DND-41 (cell line): ENCODE results near the gene ACO2.
"Not testable (repeated sequence)": the region's sequence is repeated elsewhere in the genome, so short reads cannot be mapped to it uniquely, and the experiment has no call there.

ENCODE experiments used
- ATAC-seq: fragments of 200-7000 bp; cut with Tn5 transposase; 3 replicates; pipeline ENCODE4 v1.9.1; 2021; ENCODE audit warnings: low read depth; ENCODE audit not compliant: insufficient read depth
- DNase-seq: peaks from one replicate; pipeline ENCODE4 v3.0.0-alpha.2; 2020
- H2AFZ ChIP-seq: 2 replicates; pipeline ENCODE4 v1.6.0; 2012; ENCODE audit warnings: low read depth, low read length
- H3K27ac ChIP-seq: 2 replicates; pipeline ENCODE4 v1.5.1; 2012; ENCODE audit warnings: low read length, inconsistent platforms
- H3K27me3 ChIP-seq: fragments of 200-600 bp; sonication (generic); 2 replicates; pipeline ENCODE4 v1.6.0; 2012; ENCODE audit warnings: low read length, mild to moderate bottlenecking, inconsistent platforms; ENCODE audit not compliant: insufficient read depth, poor library complexity
- H3K36me3 ChIP-seq: 2 replicates; pipeline ENCODE4 v1.5.1; 2012; ENCODE audit warnings: low read length, inconsistent platforms; ENCODE audit not compliant: insufficient read depth
- H3K4me1 ChIP-seq: 2 replicates; pipeline ENCODE4 v1.5.1; 2012; ENCODE audit warnings: mild to moderate bottlenecking, low read length; ENCODE audit not compliant: insufficient read depth
- H3K4me2 ChIP-seq: 2 replicates; pipeline ENCODE4 v1.6.0; 2012; ENCODE audit warnings: mild to moderate bottlenecking, moderate library complexity, low read length, inconsistent platforms; ENCODE audit not compliant: insufficient read depth
- H3K4me3 ChIP-seq, 2 experiments: fragments of 200-600 bp in 1 of 2; shearing (Covaris generic) in 1 of 2; 2 replicates each; pipeline ENCODE4 v1.5.1; 2012 to 2016; ENCODE audit warnings: inconsistent platforms in 2 of 2, low read length in 2 of 2, mild to moderate bottlenecking in 2 of 2, low read depth in 1 of 2, moderate library complexity in 1 of 2
- H3K79me2 ChIP-seq: 2 replicates; pipeline ENCODE4 v1.6.0; 2012; ENCODE audit warnings: low read length, inconsistent platforms; ENCODE audit not compliant: insufficient read depth
- H3K9ac ChIP-seq: 2 replicates; pipeline ENCODE4 v1.6.0; 2012; ENCODE audit warnings: low read depth, mild to moderate bottlenecking, inconsistent platforms, low read length, moderate library complexity
- H3K9me3 ChIP-seq: 2 replicates; pipeline ENCODE4 v1.5.1; 2012; ENCODE audit warnings: low read length, moderate library complexity, mild to moderate bottlenecking, inconsistent platforms; ENCODE audit not compliant: insufficient read depth, severe bottlenecking
- H4K20me1 ChIP-seq: 2 replicates; pipeline ENCODE4 v1.6.0; 2012; ENCODE audit warnings: low read length; ENCODE audit not compliant: insufficient read depth
- CTCF ChIP-seq: IDR thresholded peaks from 2 replicates; pipeline ENCODE4 v1.5.1; 2012; ENCODE audit warnings: borderline replicate concordance, low read length, moderate library complexity, mild to moderate bottlenecking; ENCODE audit not compliant: poor library complexity, severe bottlenecking; ENCODE audit errors: extremely low read depth
- EZH2 ChIP-seq: IDR thresholded peaks from 3 replicates; pipeline ENCODE4 v1.6.1; 2012; ENCODE audit warnings: borderline replicate concordance, low read depth, mild to moderate bottlenecking, moderate library complexity, low read length, inconsistent platforms; ENCODE audit not compliant: severe bottlenecking

The ACO2 gene

GRCh38 chr22:41448189-41448808 is 20.6 kb upstream of the ACO2 start:
- peak; percentile 98 for DNase-seq
- peak; percentile 81 for ATAC-seq
- peak overlapping the region; percentile 89 to 93 for H3K4me3 ChIP-seq
- H3K4me2 ChIP-seq = peak overlapping the region; percentile 84
- peak overlapping the region; percentile 94 for H3K9ac ChIP-seq
- peaks cover 5% of the 10 kb centered on the region; the same call in 1 of the 2 replicates for H3K36me3 ChIP-seq
- H3K9me3 ChIP-seq = no peaks in the 10 kb centered on the region
- peaks cover 18% of the 10 kb centered on the region for H3K4me1 ChIP-seq
- peaks cover 8% of the 10 kb centered on the region; the same call in 1 of the 2 replicates for H4K20me1 ChIP-seq
- TF ChIP-seq EZH2 (no peak), CTCF (no peak)
- H3K27ac ChIP-seq = peak overlapping the region; percentile 96
- H2AFZ ChIP-seq = peak overlapping the region; percentile 80
- peaks cover 51% of the 10 kb centered on the region for H3K79me2 ChIP-seq
- no peaks in the 10 kb centered on the region for H3K27me3 ChIP-seq

GRCh38 chr22:41458161-41458728 is 10.7 kb upstream of the ACO2 start:
- no peak overlapping the region for H3K4me3 ChIP-seq
- H3K4me1 ChIP-seq = no peaks in the 10 kb centered on the region
- no peaks in the 10 kb centered on the region for H3K9me3 ChIP-seq
- DNase-seq = no peak
- H3K4me2 ChIP-seq = no peak overlapping the region
- no peak overlapping the region for H2AFZ ChIP-seq
- H3K27ac ChIP-seq = no peak overlapping the region
- no peaks in the 10 kb centered on the region for H4K20me1 ChIP-seq
- H3K9ac ChIP-seq = no peak overlapping the region
- H3K79me2 ChIP-seq = peaks cover 11% of the 10 kb centered on the region; the same call in 1 of the 2 replicates
- ATAC-seq = no peak
- no peak for TF ChIP-seq EZH2
- H3K36me3 ChIP-seq = peaks cover 52% of the 10 kb centered on the region
- no peaks in the 10 kb centered on the region for H3K27me3 ChIP-seq

- Histone ChIP-seq H3K79me2 (peaks cover 21% of the 10 kb centered on the region; the same call in 1 of the 2 replicates), H3K27me3 (no peaks in the 10 kb centered on the region), H3K4me2 (no peak overlapping the region), H3K4me1 (0 out of 2 replicates have a peak, but pooled peaks cover 3% of the 10 kb centered on the region), H3K36me3 (peaks cover 64% of the 10 kb centered on the region), H3K27ac (no peak overlapping the region), H3K9me3 (no peaks in the 10 kb centered on the region), H2AFZ (no peak overlapping the region), H4K20me1 (0 out of 2 replicates have a peak, but pooled peaks cover 3% of the 10 kb centered on the region), H3K9ac (no peak overlapping the region), H3K4me3 (no peak overlapping the region)
- no peak for DNase-seq
- TF ChIP-seq CTCF = no peak
- no peak for TF ChIP-seq EZH2
- no peak for ATAC-seq
Measured at GRCh38 chr22:41459431-41459830, 9.5 kb upstream of the ACO2 start.

GRCh38 chr22:41460071-41460470 is 8.8 kb upstream of the ACO2 start:
- H4K20me1 ChIP-seq, H2AFZ ChIP-seq, H3K27me3 ChIP-seq, H3K9me3 ChIP-seq, H3K4me1 ChIP-seq, H3K4me3 ChIP-seq, H3K27ac ChIP-seq, ATAC-seq, DNase-seq, H3K9ac ChIP-seq, H3K4me2 ChIP-seq: not testable (repeated sequence)
- H3K79me2 ChIP-seq = peaks cover 27% of the 10 kb centered on the region
- H3K36me3 ChIP-seq = peaks cover 70% of the 10 kb centered on the region
